Ascending aorta (tissue), 2 donors: ENCODE results near the gene NDUFB4. TPM values are rescaled to one million over a fixed set of nuclear protein-coding genes. Genes with fewer than 3 reads are reported as not detected.

Experiments used
- DNase-seq, 2 donors: peaks; one replicate each; pipeline ENCODE4 v3.0.0-alpha.2; 2019; ENCODE audit warnings: low spot score in 2 of 2
- H3K27ac ChIP-seq, 2 donors: fragments of 200-600 bp; sonication (generic); one replicate each; pipeline ENCODE4 v1.5.1; 2016 to 2017; ENCODE audit warnings: mild to moderate bottlenecking in 1 of 2
- H3K27me3 ChIP-seq: fragments of 200-600 bp; sonication (generic); one replicate; pipeline ENCODE4 v1.5.1; 2017
- H3K36me3 ChIP-seq, 2 donors: fragments of 200-600 bp; sonication (generic); one replicate each; pipeline ENCODE4 v1.5.1; 2016
- H3K4me1 ChIP-seq, 2 donors: fragments of 200-600 bp; sonication (generic); one replicate each; pipeline ENCODE4 v1.5.1; 2016 to 2017; ENCODE audit warnings: mild to moderate bottlenecking in 1 of 2
- H3K4me3 ChIP-seq, 2 donors: fragments of 200-600 bp; sonication (generic); one replicate each; pipeline ENCODE4 v1.5.1; 2016 to 2017; ENCODE audit warnings: mild to moderate bottlenecking in 1 of 2
- H3K9me3 ChIP-seq, 2 donors: fragments of 200-600 bp; sonication (generic); one replicate each; pipeline ENCODE4 v1.5.1; 2016
- CTCF ChIP-seq, 3 experiments: fragments of 200-600 bp in 2 of 3; fragments of 450-650 bp in 1 of 3; sonication (generic) in 2 of 3; IDR thresholded peaks; one replicate each; pipeline ENCODE4 v1.5.1; 2016 to 2019; ENCODE audit warnings: antibody characterized with exemption in 3 of 3, mild to moderate bottlenecking in 1 of 3, moderate library complexity in 1 of 3
- intact Hi-C: fragments of 100-400 bp; cut with DNase I; formaldehyde crosslinking; loops from one replicate; pipeline ENCODE4 v1.15.1; 2023
- total RNA-seq: library from RNA; depleted of rRNA; stranded (reverse); fragments of >200 nt; gene quantifications from one replicate; pipeline ENCODE4 v1.1.0, GENCODE V29; 2016

NDUFB4 gene
- total RNA-seq, 1 donor from 2014 or later: 37.0 TPM

- H3K27ac ChIP-seq: no peak overlapping the region
- H3K9me3 ChIP-seq: no peaks in the 10 kb centered on the region
- no peak overlapping the region for H3K4me3 ChIP-seq
- no peak for TF ChIP-seq CTCF (IDR thresholded peaks at IDR 0.05)
- no peak for DNase-seq
- H3K4me1 ChIP-seq: no peaks in the 10 kb centered on the region
- H3K27me3 ChIP-seq: no peaks in the 10 kb centered on the region
- intact Hi-C loops: no loop called here
- H3K36me3 ChIP-seq: no peaks in the 10 kb centered on the region
Observed at GRCh38 chr3:120642368-120642948, 46.3 kb downstream of the NDUFB4 start.

GRCh38 chr3:120645083-120645845 is 49.1 kb downstream of the NDUFB4 start:
- intact Hi-C loops: no loop called here
- Histone ChIP-seq H3K36me3 (no peaks in the 10 kb centered on the region), H3K27me3 (no peaks in the 10 kb centered on the region), H3K27ac (no peak overlapping the region), H3K4me1 (no peaks in the 10 kb centered on the region), H3K9me3 (no peaks in the 10 kb centered on the region), H3K4me3 (no peak overlapping the region)
- no peak for TF ChIP-seq CTCF (IDR thresholded peaks at IDR 0.05)
- DNase-seq: no peak

GRCh38 chr3:120646771-120647432 is 50.8 kb downstream of the NDUFB4 start:
- no peak overlapping the region for H3K27ac ChIP-seq
- no peak overlapping the region for H3K4me3 ChIP-seq
- H3K27me3 ChIP-seq: no peaks in the 10 kb centered on the region
- intact Hi-C loops: no loop called here
- H3K9me3 ChIP-seq: no peaks in the 10 kb centered on the region
- DNase-seq: no peak
- H3K4me1 ChIP-seq: no peaks in the 10 kb centered on the region
- TF ChIP-seq CTCF (IDR thresholded peaks at IDR 0.05): no peak
- H3K36me3 ChIP-seq: no peaks in the 10 kb centered on the region

GRCh38 chr3:120648290-120648689 is 52.2 kb downstream of the NDUFB4 start:
- H3K27me3 ChIP-seq: no peaks in the 10 kb centered on the region
- no peak overlapping the region for H3K4me3 ChIP-seq
- no peak overlapping the region for H3K27ac ChIP-seq
- no peaks in the 10 kb centered on the region for H3K4me1 ChIP-seq
- no peaks in the 10 kb centered on the region for H3K36me3 ChIP-seq
- TF ChIP-seq CTCF (IDR thresholded peaks at IDR 0.05): no peak
- no peaks in the 10 kb centered on the region for H3K9me3 ChIP-seq
- DNase-seq: no peak
- intact Hi-C loops: no loop called here

- Histone ChIP-seq H3K27ac (no peak overlapping the region), H3K27me3 (no peaks in the 10 kb centered on the region), H3K4me1 (no peaks in the 10 kb centered on the region), H3K9me3 (no peaks in the 10 kb centered on the region), H3K4me3 (no peak overlapping the region), H3K36me3 (no peaks in the 10 kb centered on the region)
- intact Hi-C loops: no loop called here
- no peak for TF ChIP-seq CTCF (IDR thresholded peaks at IDR 0.05)
- DNase-seq: no peak
Observed at GRCh38 chr3:120649830-120650233, 53.7 kb downstream of the NDUFB4 start.
